Subcutaneous abdominal adipose tissue (tissue), 5 donors: Measurements from ENCODE around the gene CRLF2.
A peak's percentile ranks its signal among the peaks of the same experiment; 100 is the strongest.
"Not testable (repeated sequence)": the region's sequence is repeated elsewhere in the genome, so short reads cannot be mapped to it uniquely, and the experiment has no call there.

ENCODE experiments used
- H3K27ac ChIP-seq: one replicate; pipeline ENCODE4 v1.7.0; 2013; ENCODE audit warnings: low read depth, mild to moderate bottlenecking, inconsistent platforms, low read length, moderate library complexity
- H3K27me3 ChIP-seq, 5 donors: one replicate each; pipeline ENCODE4 v1.7.0; 2013; ENCODE audit warnings: low read length in 5 of 5, inconsistent platforms in 1 of 5; ENCODE audit not compliant: control insufficient read depth in 5 of 5, insufficient read depth in 4 of 5
- H3K36me3 ChIP-seq, 5 donors: one replicate each; pipeline ENCODE4 v1.7.0; 2013; ENCODE audit warnings: low read length in 5 of 5; ENCODE audit not compliant: control insufficient read depth in 5 of 5, insufficient read depth in 5 of 5
- H3K4me1 ChIP-seq, 5 donors: one replicate each; pipeline ENCODE4 v1.7.0; 2013; ENCODE audit warnings: low read length in 5 of 5, mild to moderate bottlenecking in 3 of 5, moderate library complexity in 1 of 5; ENCODE audit not compliant: control insufficient read depth in 5 of 5, insufficient read depth in 5 of 5
- H3K4me3 ChIP-seq, 5 donors: one replicate each; pipeline ENCODE4 v1.7.0; 2013; ENCODE audit warnings: low read length in 5 of 5, low read depth in 1 of 5
- H3K9ac ChIP-seq, 5 donors: one replicate each; pipeline ENCODE4 v1.7.0; 2013; ENCODE audit warnings: low read length in 5 of 5, mild to moderate bottlenecking in 4 of 5, moderate library complexity in 3 of 5
- H3K9me3 ChIP-seq, 5 donors: one replicate each; pipeline ENCODE4 v1.7.0; 2013; ENCODE audit warnings: low read length in 5 of 5; ENCODE audit not compliant: control insufficient read depth in 5 of 5
- donor health status: healthy.
- donor health status: healthy.
- donor health status: healthy.
- donor health status: healthy.
- donor health status: healthy.

Gene CRLF2

DNA sequence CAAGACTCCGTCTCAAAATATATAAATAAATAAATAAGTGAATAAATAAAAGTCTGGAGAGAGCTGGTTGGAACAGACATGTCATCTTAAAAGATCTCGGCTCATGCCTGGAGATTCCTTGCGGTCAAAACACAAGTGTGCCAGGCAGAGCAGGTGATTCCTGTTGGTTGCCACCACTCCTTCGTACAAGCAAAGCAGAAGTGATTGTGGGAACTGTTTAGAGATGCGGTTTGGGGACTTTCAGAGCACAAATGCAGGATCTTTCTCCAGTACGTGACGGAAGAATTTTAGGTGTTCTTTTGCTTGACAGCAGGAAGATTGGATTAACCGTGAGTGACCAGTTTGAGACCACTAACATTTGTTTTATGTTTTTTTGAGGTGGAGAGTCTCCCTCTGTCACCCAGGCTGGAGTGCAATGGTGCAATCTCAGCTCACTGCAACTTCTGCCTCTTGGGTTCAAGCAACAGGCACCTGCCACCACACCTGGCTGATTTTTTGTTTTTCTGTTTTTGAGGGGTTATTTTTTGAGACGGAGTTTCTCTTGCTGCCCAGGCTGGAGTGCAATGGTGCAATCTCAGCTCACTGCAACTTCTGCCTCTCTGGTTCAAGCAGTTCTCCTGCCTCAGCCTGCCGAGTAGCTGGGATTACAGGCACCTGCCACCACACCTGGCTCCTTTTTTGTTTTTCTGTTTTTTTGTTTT lies 2.8 kb upstream of the CRLF2 start:
- Histone ChIP-seq H3K9me3 (no peaks in the 10 kb centered on the region), H3K4me3 (no peak overlapping the region), H3K4me1 (no peaks in the 10 kb centered on the region), H3K27me3 (peaks cover 0 to 6% (median 2%) of the 10 kb centered on the region in 5 donors), H3K36me3 (no peaks in the 10 kb centered on the region), H3K9ac (no peak overlapping the region), H3K27ac (no peak overlapping the region)

DNA sequence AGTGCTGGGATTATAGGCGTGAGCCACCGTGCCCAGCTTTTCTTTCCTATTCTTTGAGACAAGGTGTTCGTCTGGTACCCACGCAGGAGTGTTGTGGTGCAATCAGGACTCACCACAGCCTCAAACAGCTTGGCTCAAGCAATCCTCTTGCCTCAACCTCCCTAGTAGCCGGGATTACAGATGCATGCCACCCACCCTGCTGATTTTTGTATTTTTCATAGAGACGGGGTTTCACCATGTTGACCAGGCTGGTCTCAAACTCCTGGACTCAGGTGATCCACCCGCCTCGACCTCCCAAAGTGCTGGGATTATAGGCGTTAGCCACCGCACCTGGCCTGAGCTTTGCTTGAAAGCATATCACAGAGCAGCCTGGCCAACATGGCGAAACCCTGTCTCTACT lies 1.5 kb upstream of the CRLF2 start:
- Histone ChIP-seq H3K4me3 (no peak overlapping the region), H3K9me3 (no peaks in the 10 kb centered on the region), H3K9ac (no peak overlapping the region), H3K27me3 (peaks cover 0 to 8% (median 2%) of the 10 kb centered on the region in 5 donors), H3K36me3 (no peaks in the 10 kb centered on the region), H3K27ac (no peak overlapping the region), H3K4me1 (no peaks in the 10 kb centered on the region)

DNA sequence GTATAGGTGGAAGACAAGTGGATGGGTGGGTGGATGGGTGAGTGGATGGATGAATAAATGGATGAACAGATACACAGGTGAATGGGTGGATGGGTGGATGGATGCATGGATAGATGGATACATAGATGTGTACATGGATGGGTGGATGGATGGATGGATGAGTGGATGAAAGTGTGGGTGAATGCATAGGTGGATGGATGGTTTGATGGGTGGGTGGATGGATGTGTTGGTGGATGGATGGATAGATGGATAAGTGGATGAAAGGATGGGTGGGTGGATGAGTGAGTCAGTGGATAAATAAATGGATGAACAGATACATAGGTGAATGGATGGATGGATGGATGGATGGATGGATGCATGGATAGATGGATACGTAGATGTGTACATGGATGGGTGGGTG lies 1.6 kb downstream of the CRLF2 start:
- Histone ChIP-seq H3K27ac (no peak overlapping the region), H3K9ac (no peak overlapping the region), H3K4me1 (peaks cover 0 to 10% (median 7%) of the 10 kb centered on the region in 5 donors), H3K9me3 (no peaks in the 10 kb centered on the region), H3K36me3 (no peaks in the 10 kb centered on the region), H3K4me3 (no peak overlapping the region), H3K27me3 (peaks cover 0 to 6% (median 0%) of the 10 kb centered on the region in 5 donors)

DNA sequence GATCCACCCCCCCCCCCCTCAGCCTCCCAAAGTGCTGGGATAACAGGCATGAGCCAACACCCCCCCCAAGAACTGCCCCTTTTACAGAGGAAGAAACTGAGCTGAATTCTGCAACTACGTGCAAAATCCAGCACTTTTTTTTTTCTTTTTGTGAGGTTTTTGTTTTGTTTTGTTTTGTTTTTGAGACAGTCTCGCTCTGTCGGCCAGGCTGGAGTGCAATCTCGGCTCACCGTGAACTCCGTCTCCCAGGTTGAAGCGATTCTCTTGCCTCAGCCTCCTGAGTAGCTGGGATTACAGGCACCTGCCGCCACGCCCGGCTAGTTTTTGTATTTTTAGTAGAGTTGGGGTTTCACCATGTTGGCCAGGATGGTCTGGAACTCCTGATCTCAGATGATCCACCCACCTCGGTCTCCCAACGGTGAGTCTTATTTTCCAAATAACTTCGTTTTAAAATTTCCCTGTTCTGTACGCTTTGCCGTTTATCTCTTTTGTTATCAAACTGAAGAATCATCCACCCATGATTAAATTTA lies 4.9 kb downstream of the CRLF2 start:
- Histone ChIP-seq H3K9me3 (no peaks in the 10 kb centered on the region), H3K36me3 (no peaks in the 10 kb centered on the region), H3K9ac (no peak overlapping the region), H3K27me3 (peaks cover 0 to 6% (median 0%) of the 10 kb centered on the region in 5 donors), H3K4me3 (no peak overlapping the region), H3K27ac (no peak overlapping the region), H3K4me1 (peaks cover 0 to 19% (median 17%) of the 10 kb centered on the region in 5 donors)

DNA sequence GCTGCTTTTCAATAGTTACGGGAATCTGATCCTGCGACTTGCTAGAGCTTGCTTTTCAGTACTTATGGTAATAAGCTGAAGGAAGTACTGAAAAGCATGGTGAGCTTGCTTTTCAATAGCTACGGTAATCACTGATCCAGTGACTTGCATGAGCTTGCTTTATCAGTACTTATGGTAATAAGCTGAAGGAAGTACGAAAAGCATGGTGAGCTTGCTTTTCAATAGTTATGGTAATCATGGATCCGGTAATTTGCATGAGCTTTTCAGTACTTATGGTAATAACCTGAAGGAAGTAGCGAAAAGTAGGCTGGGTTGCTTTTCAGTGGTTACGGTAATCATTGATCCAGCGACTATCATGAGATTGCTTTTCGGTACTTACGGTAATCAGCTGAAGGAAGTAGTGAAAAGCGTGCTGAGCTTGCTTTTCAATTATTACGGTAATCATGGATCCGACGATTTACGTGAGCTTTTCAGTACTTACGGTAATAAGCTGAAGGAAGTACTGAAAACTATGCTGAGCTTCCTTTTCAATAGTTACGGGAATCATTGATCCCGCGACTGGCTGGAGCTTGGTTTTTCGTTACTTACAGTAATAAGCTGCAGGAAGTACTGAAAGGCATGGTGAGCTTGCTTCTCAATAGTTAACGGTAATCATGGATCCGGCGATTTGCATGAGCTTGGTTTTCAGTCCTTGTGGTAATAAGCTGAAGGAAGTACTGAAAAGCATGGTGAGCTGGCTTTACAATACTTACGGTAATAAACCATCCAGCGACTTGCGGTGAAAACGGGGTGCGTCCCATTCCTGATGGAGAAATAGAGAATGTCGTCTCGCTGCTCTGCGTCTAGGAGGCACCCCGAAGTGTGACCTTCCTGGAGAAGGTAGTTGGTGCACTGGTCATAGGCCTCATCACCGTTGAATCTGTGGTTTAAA lies 6.5 kb downstream of the CRLF2 start:
- H3K27me3 ChIP-seq: peaks cover 0 to 5% (median 3%) of the 10 kb centered on the region in 5 donors
- no peaks in the 10 kb centered on the region for H3K9me3 ChIP-seq
- no peaks in the 10 kb centered on the region for H3K36me3 ChIP-seq
- peaks cover 0 to 19% (median 17%) of the 10 kb centered on the region in 5 donors for H3K4me1 ChIP-seq
- peak overlapping the region in 1 of 5 donors; percentile 43 for H3K9ac ChIP-seq
- no peak overlapping the region for H3K27ac ChIP-seq
- H3K4me3 ChIP-seq: peak overlapping the region; percentile 65 to 82 (median 68)

DNA sequence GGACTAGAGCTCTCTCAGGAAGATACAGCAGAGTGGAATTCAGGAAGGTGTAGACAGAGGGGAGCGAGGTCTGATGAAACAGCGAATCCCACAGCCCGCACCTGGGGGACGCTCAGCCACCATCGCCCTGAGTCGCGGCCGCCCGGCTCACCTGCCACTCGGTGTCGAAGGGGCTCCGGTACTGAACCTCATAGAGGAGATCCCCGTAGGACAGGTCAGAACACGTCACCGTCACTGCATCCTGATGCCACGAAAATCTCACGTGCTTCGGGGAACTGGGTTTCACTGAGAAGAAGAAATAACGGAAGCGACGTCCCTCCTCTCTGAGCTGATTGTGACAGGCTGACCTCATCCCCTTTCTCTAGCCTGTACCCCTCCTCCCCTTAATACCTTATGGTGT lies 10.2 kb downstream of the CRLF2 start:
- Histone ChIP-seq H3K9me3 (peaks cover 0 to 2% (median 0%) of the 10 kb centered on the region in 5 donors), H3K27me3 (peaks cover 0 to 6% (median 3%) of the 10 kb centered on the region in 5 donors), H3K4me3 (no peak overlapping the region), H3K9ac (no peak overlapping the region), H3K36me3 (no peaks in the 10 kb centered on the region), H3K27ac (no peak overlapping the region), H3K4me1 (peaks cover 2 to 19% (median 16%) of the 10 kb centered on the region in 5 donors)

DNA sequence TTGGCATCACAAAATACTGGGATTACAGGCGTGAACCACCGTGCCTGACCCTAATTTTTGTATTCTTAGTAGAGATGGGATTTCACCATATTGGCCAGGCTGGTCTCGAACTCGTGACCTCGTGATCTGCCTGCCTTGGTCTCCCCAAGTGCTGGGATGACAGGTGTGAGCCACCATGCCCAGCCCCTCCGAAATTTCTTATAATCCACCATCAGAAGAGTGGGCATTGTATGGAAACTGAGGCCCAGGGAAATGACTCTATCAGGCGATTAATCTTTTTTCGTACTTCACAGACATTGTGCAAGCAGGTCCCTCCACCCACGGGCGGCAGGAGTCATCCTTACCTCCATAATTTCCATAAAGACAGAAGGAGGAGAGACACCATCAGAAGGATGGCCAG lies 16.0 kb downstream of the CRLF2 start:
- H3K4me1 ChIP-seq: peaks cover 0 to 2% (median 0%) of the 10 kb centered on the region in 5 donors
- H3K9ac ChIP-seq: no peak overlapping the region
- H3K27ac ChIP-seq: no peak overlapping the region
- no peaks in the 10 kb centered on the region for H3K36me3 ChIP-seq
- peaks cover 0 to 2% (median 0%) of the 10 kb centered on the region in 5 donors for H3K9me3 ChIP-seq
- no peak overlapping the region for H3K4me3 ChIP-seq
- H3K27me3 ChIP-seq: peaks cover 0 to 4% (median 3%) of the 10 kb centered on the region in 5 donors

DNA sequence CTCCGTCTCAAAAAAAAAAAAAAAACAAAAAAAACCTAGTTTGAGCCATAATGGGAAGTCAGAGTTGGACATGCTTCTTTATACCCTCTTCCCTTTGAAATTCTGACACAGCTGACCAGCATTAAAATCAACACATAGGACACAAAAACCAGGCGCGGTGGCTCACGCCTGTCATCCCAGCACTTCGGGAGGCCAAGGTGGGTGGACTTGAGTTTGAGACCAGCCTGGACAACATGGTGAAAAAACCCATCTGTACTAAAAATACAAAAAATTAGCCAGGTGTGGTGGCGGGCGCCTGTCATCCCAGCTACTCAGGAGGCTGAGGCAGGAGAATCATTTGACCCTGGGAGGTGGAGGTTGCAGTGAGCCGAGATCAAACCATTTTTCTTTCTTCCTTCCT lies 20.3 kb downstream of the CRLF2 start:
- not testable (repeated sequence) for H3K27me3 ChIP-seq, H3K27ac ChIP-seq, H3K4me1 ChIP-seq, H3K36me3 ChIP-seq, H3K9me3 ChIP-seq, H3K9ac ChIP-seq, H3K4me3 ChIP-seq

DNA sequence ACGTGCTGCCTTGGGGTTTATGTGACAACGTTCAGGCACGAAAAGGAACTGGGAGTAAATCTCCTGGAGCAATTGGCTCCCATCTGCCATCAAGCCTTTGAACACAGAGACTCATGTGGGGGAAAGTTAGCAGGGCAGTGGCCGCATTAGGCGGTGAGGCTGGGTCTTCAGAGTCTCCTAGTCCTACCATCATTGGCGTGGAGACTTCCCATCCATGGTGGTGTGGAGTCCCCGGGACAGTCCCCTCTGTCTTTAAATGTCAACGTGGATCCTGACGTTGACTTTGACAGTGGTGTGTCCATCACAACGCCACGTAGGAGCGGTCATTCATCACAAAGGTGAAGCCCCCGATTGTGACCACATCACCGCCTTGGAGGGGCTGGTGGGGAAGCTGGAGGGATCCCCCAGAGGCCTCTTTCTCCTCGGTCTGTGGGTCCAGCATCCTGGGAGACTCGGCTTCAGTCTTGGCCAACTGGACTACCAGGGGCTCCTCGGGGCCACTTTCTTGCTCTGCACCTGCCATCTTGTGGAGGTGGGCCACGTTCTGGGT lies 21.8 kb downstream of the CRLF2 start:
- Histone ChIP-seq H3K4me1 (no peaks in the 10 kb centered on the region), H3K27ac (no peak overlapping the region), H3K27me3 (no peaks in the 10 kb centered on the region), H3K4me3 (no peak overlapping the region), H3K9me3 (no peaks in the 10 kb centered on the region), H3K9ac (no peak overlapping the region), H3K36me3 (no peaks in the 10 kb centered on the region)
